HG03025 (cell line): ENCODE results near the gene TCP1.
A peak's percentile ranks its signal among the peaks of the same experiment; 100 is the strongest.
"Not testable (repeated sequence)": the region's sequence is repeated elsewhere in the genome, so short reads cannot be mapped to it uniquely, and the experiment has no call there.

Experiments used
- ATAC-seq: cut with Tn5 transposase; IDR thresholded peaks from one replicate; pipeline ENCODE4 v1.9.1; 2021; ENCODE audit warnings: mild to moderate bottlenecking, moderate library complexity; ENCODE audit not compliant: unreplicated experiment, low FRiP score

TCP1 gene

DNA sequence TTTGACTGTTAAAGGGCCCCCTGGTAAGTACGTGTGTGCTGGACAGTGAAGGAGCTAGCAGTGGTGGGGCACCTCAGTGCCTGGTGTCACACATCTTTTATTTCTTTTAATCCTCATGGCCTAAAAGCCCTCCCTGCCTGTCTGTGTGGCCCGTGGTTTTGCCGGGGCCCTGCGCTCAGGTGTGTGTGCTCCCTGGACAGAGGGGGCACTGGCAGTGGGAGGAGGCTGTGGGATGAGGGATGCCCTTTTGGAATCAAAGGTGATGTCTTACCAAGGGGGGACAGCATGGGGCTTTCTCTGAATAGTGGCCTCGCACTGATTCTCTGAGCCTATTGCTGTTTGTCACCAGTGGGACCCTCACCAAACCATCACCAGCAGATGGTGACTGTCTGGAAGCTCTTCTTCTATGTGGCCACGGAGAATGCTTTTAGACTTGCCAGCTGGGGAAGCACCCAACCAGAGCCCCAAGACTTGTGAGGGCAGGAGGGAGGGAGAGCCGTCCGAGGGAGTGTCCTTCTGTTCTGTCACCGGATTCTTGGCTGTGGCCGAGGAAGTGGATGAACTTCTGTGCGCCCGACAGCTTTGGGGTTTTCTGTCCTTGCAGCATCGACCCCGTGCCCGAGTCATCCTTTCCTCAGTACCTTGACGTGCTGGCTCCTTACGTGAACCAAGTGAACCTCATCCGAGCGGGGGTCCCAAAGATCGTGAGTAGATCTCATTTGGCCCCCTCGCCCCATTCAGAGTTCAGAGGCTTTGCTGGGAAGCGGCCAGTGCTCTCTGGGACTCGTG lies 28.7 kb upstream of the TCP1 start:
- ATAC-seq, result no peak

DNA sequence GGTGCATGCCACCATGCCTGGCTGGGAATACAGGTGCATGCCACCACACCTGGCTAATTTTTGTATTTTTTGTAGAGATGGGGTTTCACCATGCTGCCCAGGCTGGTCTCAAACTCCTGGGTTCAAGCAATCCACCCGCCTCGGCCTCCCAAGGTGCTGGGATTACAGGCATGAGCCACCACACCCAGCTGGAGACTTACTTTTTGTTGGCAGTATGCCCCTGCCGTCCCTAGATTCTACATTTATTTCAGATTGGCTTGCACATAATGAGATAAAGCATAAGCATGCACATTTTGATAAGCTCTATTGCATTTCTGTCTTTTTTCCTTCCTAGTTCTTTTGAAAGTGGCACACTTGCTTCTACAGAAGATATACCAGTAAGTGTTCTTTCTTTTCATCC lies 27.4 kb upstream of the TCP1 start:
- ATAC-seq, result not testable (repeated sequence)

DNA sequence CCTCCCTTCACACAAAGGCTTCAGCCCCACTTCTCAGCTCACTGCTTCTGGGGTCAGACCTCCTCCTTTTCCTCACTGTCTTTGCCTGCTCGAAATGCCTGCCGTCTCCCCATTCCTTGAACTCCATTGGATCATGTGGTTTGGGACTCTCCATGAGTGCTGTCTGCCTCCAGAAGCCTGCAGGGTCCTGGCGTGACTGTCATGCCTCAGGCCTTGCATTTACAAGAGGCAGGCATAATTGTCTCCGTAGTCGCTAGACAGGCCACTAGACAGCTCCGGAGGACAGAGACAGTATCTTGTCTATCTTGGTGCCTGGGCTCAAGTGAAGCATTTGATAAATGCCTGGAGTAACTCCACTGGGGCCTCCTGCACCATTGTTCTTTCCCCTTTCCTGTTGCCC lies 26.0 kb upstream of the TCP1 start:
- ATAC-seq, result no peak

DNA sequence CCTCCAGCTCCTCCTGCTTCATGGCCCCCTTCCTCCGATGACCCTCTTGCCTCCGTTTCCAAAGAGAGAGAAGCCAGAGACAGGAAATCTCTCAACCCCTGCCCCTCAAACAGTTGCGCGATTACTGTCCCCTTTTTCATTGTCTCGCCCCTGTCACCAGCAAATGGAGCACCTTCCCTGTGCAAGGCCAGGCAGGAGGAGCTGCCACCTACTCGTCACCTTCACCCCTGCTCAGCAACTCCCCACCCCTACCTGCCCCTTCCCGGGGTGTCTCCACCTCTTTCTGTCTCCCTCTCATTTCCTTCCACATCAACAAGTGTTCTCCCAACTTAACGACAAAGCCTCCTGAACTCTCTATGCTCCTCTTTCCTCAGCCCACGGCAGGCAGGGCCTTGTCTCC lies 24.4 kb upstream of the TCP1 start:
- ATAC-seq, result no peak

DNA sequence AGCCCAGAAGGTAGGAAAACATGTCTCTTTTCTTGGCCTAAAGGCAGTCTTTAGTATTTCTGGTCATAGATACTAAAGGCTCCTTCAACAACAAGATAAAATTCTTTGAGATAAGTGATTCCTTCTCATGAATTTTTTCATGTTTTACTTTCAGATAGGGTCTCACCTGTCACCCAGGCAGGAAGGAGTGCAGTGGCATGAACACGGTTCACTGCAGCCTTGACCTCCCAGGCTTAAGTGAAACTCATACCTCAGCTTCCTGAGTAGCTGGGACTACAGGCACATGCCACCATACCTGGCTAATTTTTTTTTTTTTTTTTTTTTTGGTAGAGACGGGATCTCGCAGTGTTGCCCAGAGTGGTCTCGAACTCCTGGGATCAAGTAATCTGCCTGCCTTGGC lies 19.7 kb upstream of the TCP1 start:
- no peak for ATAC-seq

DNA sequence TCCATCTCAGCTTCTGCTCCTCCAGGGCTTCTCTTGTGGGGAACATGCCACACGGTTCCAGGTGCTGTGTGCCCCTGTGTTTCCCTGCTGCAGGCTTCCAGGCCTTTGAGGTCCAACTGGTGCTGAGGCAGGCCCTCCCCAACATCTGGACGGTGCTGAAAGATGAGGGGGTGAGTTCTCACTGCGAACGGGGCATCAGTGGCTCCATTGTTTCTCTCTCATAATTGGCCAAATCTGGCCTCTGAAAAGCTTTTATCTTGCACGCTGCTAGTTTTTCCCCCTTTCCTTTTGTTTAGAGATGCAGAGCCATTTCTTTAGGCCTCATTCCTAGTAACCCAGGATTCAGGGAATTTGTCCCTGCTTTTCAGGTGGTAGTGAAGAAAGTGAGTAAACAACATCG lies 19.2 kb upstream of the TCP1 start:
- no peak for ATAC-seq

DNA sequence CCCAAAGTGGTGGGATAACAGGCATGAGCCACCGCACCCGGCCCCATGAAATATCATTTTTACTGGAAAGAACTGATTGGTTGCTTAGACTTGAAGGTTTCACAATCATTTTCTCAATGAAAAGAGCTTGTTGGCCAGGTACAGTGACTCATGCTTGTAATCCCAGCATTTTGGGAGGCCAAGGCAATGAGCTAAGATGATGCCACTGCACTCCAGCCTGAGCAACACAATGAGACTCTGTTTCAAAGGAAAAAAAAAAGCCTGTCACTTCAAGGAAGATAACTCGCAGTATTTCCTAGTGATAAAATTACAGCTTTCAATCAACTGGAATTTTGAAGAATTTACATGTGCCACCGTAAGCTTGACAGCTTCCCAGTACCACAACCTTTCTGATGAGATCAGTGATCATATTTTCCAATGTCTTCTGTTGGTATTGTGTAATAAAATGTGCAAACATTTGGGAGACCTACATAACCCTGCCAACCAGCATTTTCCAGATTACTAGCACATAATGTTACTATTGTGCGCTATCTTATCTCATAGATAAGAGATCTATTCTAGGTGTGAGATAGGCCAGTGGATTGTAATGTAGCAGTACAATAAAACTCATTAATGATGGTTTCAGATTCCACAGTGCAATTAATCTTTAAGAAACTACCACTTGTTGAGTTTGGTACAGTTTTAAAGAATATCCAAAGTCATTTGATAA lies 17.9 kb upstream of the TCP1 start:
- ATAC-seq, result no peak

DNA sequence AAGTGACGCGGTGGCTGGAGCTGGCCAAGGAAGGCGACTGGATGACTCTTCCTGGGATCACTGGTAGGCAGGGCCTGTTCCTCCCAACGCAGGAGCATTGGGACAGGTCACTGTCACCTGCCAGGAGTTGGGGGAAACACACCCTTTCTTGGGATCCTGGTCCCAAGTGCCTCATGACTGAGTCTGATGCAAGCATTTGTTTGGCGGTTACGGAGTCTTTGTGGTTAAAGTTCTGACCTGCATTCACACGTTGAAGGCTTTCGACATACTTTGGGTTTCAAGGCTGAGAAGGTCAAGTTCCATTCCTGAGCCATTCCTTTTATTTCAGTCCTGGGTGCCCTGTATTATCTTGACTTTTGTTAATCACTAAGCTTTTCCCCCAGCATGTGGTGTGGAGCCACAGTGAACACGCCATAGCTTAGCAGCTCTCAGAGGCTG lies 16.6 kb upstream of the TCP1 start:
- no peak for ATAC-seq

DNA sequence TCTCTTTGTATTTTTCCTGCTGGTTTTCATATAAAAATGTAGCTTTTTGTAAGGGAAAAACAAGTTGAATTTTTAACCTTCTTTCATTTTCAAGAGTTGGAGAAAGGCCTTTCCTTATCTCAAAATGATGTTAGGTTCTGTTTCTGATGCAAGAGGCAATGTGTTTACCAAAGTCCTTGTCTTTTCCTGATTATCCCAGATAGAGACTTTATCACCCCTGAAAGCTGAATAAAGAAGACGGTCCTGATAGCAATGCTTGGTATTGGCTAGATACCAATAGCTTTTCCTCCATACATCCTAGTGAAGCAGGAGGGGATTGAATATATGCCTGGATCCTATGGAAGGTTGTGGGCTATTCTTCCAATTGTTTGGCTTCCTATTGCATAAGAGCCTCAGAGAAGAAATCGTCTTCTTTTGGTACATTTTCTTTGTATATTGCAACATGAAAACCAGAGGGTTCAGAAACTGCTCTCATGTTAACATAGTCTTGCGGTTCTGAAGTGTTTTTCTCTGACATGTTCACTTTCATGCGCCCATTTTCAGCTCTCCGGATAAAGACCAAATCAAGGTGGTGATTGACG lies 16.1 kb upstream of the TCP1 start:
- no peak for ATAC-seq

DNA sequence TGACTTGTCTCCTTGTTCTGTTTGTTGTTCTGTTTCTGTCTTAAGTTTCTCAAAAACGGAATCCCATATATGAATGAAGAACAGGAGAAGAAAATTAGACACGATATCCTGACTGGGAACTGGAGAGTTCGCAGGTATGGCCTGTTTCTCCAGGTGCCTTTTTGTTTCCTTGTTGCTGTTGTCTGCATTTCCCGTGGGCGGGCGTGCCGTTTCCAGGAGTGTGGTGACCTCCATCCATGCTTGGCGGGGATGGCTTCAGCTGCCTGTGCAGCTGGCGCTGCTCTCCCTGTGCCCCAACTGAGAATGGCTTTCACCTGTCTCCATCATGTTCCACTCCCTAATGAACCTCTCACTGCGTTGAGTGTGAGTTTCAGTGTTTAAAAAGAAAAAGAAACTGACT lies 15.1 kb upstream of the TCP1 start:
- ATAC-seq, result no peak

DNA sequence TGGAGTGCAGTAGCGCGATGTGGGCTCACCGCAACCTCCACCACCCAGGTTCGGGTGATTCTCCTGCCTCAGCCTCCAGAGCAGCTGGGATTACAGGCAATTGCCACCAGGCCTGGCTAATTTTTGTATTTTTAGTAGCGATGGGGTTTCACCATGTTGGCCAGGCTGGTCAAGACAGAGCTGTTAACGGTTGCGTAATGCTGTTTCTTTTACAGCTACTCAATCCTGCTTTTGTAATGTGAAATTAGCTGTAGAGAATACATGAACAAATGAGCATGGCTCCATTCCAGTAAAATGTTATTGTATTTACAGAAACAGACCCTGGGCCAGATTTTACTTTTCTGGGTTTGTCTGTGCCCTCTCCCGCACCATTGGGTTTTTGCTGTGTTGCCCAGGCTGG lies 12.5 kb upstream of the TCP1 start:
- no peak for ATAC-seq

DNA sequence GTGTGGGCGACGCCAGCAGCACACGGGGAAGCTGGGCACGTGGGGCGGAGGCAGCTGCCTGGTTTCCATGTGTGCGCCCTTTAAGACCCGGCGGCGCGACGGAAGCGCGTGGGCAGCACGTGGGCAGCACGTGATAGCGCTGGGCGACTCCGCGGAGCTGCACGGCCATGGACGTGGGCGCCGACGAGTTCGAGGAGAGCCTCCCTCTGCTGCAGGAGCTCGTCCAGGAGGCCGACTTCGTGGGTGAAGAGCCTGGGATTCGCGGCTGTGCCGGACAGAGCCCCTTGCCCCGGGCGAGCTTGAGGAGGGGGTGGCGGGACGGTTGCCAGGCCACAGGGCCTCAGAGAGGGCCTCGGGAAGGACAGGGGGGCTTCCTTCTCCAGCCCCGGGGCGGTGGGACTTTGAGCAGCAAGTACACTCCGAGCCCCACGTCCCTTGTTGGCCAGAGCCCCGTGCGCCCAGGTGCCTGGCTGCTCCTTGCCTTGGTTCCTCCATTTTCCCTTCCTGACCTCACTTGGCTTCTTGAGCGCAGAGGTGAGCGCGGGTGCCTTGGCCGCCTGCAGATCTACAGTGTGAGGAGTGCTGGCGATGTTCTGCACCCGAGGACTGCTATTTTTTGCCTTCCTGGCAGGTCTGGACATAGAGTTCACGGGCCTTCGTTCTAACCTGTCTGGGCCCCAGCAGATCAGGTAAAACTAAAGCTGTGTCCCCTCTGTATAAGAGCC lies 10.9 kb upstream of the TCP1 start, which contains the start of gene PNLDC1:
TSS of gene PNLDC1 (plus strand) at position 136 of the 725 bp plus-strand sequence. CDS start at position 168, 32 bp downstream.
- no peak for ATAC-seq

DNA sequence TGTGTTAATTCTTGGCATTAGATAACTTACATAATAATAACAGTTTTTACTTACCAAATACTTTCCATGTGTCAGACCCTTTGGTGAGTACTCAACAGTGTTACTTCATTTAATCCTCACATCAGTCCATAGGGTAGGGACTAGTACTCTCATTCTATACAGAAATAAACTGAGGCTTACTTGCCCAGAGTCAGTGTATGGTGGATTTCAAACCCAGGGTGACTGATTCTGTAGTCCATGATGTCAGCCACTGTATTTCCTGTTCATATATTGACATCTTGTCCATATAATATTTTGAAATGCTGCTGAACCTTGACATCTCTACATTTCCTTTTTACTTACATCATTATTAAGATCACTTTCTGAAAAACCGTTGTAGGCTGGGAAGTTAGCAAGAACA lies 8.2 kb upstream of the TCP1 start:
- no peak for ATAC-seq

DNA sequence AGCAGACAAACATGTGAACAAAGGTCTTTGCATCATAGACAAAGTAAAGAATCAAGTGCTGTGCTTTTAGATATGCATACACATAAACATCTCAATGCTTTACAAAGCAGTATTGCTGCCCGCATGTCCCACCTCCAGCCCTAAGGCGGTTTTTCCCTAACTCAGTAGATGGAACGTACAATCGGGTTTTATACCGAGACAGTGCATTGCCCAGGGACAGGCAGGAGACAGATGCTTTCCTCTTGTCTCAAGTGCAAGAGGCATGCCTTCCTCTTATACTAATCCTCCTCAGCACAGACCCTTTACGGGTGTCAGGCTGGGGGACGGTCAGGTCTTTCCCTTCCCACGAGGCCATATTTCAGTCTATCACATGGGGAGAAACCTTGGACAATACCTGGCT lies 5.6 kb upstream of the TCP1 start:
- ATAC-seq, result not testable (repeated sequence)

DNA sequence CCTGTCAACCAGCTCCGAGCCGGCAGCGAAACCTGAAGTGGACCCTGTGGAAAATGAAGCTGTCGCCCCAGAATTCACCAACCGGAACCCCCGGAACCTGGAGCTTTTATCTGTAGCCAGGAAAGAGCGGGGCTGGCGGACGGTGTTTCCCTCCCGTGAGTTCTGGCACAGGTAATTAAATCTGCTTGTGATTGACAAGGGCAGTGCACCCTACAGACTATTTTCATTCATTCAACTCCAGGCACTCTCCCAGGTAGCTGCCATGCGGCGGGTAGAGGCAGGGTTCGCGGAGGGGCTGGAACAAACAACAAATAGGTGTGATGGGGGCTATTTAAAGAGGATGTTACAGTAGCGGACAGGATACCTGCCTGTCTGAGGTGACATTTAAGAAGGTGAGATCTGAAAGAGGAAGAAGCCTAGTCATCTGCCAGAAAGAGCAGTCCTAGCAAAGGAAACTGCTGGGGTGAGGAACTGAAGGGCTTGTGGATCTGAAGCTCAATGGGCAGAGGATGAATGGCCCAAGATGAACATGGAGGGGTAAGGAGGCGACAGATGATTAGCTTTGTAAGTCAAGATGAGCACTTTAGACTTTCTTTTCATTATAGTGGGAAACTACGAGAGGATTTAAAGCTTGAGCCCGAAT lies 1.7 kb upstream of the TCP1 start:
- ATAC-seq, result no peak

DNA sequence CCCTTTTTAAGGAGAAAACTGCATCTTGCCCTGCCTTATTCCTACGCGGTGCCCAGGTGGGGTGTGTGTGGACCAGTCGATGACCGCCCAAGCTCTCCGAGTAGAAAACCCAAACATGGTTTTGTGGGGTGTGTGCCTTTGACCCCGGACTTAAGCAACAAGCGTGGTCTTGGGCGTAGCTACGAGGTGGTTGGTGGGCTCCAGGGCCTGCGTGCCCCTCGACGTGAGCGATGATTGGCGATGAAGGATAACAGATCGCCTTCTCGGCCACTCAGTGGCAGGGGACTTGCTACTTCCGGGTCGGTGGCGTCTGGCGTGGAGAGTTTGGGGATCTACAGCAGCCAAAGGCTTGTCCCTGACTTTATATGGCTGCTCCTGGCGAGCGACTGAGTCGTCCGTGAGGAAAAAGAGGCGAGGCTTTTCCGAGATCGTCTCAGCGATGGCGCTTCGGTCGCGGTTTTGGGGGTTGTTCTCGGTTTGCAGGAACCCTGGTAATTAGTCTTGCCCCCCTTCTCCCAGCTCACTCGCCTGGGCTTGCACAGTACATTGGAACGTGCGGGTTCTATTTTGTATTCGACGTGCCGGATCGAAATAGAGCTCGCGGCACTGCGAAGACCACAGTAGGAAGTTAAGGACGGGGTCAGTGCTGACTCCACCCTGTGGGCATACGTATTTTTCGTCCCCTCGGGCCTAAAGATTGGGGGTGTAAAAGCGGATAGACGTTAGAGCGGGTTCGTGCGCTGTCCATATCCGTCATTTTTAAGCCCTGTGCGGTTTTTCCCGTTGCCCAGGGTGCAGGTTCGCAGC lies 950 bp upstream of the TCP1 start, which contains the start of gene MRPL18:
TSS of gene MRPL18 (plus strand) at position 319 of the 807 bp plus-strand sequence. CDS start at position 440, 121 bp downstream.
- ATAC-seq, result peak; percentile 86

DNA sequence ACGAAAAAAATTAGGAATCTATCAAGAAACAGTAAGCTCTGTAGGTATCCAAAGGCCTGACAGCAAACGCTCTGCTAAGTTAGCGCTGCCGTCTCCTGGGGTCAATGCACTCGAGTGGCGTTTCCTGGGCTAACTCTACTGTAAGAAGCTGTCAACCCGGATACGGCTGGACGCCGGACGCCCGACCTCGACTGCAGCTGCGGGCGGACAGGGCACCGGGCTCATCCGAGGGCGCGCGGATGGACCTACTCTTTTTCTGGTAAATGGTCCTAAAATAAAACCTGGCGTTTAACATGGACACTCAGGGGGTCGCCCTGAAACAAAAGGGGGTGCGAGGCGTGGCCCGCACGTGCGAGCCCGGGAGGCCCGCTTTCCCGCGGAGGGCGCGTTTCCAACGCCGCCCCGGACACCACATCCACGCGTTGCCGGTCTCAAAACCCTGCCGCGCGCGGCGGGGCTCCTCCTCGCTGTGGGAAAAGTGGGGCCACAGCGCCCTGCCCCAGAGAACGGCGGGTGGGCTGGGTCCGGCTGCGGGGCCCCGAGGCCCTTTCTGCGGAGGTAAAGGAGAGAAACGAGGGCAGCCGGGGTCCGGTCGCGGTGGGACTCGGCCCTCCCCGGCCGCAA lies 537 bp downstream of the TCP1 start:
- ATAC-seq, result no peak

DNA sequence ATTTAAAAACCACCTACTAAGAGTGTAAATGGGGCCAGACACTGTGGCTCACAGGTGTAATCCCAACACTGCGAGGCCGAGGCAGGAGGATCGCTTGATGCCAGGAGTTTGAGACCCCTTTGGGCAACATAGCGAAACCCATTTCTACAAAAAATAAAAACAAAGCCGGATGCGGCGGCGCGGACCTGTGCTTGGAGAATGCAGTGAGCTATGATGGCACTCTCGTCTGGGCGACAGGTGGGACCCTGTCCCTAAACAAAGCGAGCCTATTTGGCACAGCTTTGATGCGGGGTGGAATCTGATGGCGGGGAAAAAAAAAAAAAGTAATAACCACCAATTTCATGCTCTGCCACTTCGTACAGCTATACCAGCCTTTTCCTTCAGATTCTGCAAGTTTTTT lies 1.1 kb downstream of the TCP1 start:
- no peak for ATAC-seq

DNA sequence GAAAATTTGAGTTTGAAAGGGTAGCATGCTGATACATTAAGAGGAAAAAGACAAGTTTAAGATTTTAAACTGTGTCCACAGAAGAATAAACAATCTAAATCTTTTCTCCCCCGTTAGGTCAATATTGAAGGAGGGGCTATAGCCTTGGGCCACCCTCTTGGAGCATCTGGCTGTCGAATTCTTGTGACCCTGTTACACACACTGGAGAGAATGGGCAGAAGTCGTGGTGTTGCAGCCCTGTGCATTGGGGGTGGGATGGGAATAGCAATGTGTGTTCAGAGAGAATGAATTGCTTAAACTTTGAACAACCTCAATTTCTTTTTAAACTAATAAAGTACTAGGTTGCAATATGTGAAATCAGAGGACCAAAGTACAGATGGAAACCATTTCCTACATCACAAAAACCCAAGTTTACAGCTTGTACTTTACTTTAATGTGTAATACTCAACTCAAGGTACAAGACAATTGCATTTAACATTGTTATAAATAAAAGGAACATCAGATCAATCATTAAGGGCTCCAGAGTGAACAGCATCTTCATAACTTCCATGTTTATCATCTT lies 10.8 kb downstream of the TCP1 start:
- ATAC-seq, result no peak
